ENCODE results near the gene NDUFS5. TPM values are rescaled to one million over a fixed set of nuclear protein-coding genes. Genes with fewer than 3 reads are reported as not detected.
"Not testable (repeated sequence)": the region's sequence is repeated elsewhere in the genome, so short reads cannot be mapped to it uniquely, and the experiment has no call there.

Gene NDUFS5
- 693 and 857 TPM in 2 replicates for total RNA-seq (2014; rRNA removed; shearing (Covaris generic); ENCODE audit: low replicate concordance)

GRCh38 chr1:39026051-39026865 lies at the start of gene NDUFS5:
Gene NDUFS5, plus strand, starts transcription at chr1:39026350. Its CDS starts 2,375 bp downstream, at chr1:39028725.
- in situ Hi-C loops (cut with HindIII; ENCODE audit: low pct_unique_long_range_greater_than_20kb, low sequenced_read_pairs), result no loop called here
- DNase-seq (ENCODE audit: low read depth), result peak; percentile 90

- in situ Hi-C loops (cut with HindIII; ENCODE audit: low pct_unique_long_range_greater_than_20kb, low sequenced_read_pairs); DNase-seq (ENCODE audit: low read depth): not testable (repeated sequence)
These were observed 48.5 kb upstream of the NDUFS5 start for GRCh38 chr1:38977399-38978244.

DNA sequence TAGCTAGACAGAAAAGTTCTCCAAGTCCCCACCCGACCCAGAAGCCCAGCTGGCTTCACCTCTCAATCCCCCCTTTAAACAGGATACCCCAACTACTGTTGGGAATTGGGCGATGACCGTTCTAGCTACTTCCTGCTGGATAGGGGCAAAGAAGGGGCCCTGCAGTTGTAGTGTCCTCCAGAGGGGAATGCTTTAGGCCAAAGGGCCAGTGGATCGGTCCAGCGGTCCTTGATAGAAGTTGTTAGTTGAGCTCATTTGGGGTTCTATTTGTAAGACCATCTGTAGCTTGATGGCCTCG lies 48.0 kb upstream of the NDUFS5 start:
- DNase-seq (ENCODE audit: low read depth); in situ Hi-C loops (cut with HindIII; ENCODE audit: low pct_unique_long_range_greater_than_20kb, low sequenced_read_pairs): not testable (repeated sequence)

DNA sequence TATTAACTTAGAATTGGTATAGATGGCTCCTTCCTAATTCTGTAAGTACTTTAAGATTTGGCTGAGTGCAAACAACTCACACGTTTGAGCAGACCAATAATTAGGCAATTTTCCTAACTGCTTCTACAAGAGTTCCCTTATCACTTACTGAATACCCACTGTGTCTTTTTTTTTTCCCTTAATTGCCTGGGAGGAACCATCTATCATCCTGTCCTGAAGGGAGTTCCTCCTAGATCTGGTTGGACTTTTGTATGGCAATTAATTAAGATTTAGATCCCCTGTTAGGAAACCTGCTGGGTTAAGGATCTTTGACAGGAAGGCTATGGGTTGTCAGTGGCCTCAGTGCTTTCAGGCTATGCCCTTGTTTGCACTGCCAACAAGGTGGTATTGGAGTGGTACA lies 46.8 kb upstream of the NDUFS5 start:
- in situ Hi-C loops (cut with HindIII; ENCODE audit: low pct_unique_long_range_greater_than_20kb, low sequenced_read_pairs); DNase-seq (ENCODE audit: low read depth): not testable (repeated sequence)

DNA sequence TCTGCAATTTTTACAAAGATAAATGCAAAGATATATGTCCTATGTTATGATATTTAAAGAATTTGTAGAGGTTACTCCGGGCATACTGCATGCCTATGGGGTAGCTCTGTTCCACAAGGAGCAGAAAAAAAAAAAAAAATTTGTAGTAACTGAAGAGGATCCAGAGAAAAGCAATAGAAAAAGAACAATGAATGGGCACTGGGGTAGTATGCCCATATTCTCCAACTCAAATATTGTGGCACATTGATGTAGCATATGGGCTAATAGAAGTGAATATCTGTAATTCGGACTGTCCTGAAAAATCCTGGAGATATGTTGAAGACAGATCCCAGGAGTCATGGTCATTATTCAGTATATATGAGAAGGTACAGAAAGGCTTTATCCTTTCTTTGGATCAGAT lies 36.2 kb upstream of the NDUFS5 start:
- in situ Hi-C loops (cut with HindIII; ENCODE audit: low pct_unique_long_range_greater_than_20kb, low sequenced_read_pairs), result no loop called here
- no peak for DNase-seq (ENCODE audit: low read depth)

DNA sequence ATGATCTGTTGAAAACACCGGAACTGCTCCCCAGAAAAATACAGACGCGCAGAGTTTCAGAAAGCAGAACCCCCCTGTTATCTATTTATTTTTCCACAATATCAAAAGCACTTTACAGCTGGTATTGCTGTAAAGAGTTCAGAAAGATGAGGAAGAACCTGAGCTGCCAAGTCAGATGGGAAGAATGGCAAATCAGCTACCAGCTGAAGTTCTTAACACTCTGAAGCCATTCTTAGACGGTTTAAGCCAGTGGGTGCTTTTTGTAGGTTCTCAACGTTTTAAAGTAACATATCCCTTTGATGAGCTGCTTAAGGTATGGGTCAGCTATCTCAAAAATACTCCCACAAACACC lies 35.8 kb upstream of the NDUFS5 start:
- in situ Hi-C loops (cut with HindIII; ENCODE audit: low pct_unique_long_range_greater_than_20kb, low sequenced_read_pairs), result no loop called here
- DNase-seq (ENCODE audit: low read depth), result no peak

DNA sequence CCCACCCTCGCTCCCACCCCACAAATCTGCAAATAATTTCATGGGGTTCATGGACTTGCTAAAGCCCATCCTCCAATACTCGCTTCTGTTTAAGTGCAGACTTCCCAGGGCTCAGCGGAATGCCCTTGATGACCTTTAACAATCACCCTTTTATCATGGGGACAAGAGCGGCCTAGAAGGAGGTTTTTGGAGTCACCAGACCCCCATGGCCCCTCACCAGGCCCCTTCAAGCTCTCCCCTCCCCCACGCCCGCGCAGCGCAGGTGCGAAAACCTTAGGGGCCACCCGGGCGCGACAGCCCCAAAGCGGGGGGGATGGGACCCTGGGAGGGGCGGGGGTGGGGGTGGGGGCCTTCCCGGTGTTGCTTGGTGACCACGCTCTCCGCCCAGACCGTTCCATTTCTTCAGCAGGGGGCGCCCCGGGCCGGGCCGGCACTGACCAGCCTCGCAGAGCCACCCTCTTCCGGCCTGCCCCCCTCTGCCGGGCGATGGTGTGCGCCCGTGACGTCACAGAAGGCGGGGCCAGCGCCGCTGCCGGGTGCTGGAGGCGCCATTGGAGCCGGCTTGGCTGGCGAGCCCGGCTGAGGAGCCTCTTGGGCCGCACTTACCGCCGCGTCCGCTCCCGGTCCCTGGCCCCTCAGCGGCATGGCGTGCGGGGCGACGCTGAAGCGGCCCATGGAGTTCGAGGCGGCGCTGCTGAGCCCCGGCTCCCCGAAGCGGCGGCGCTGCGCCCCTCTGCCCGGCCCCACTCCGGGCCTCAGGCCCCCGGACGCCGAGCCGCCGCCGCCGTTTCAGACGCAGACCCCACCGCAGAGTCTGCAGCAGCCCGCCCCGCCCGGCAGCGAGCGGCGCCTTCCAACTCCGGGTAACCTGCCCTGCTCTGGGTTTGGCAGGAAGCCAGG lies 35.2 kb upstream of the NDUFS5 start, which contains the start of gene AKIRIN1:
Gene AKIRIN1, plus strand, starts transcription at position 539 of the 900 bp plus-strand sequence. Its CDS starts 105 bp downstream, at position 644.
- in situ Hi-C loops (cut with HindIII; ENCODE audit: low pct_unique_long_range_greater_than_20kb, low sequenced_read_pairs), result no loop called here
- peak; percentile 93 for DNase-seq (ENCODE audit: low read depth)

DNA sequence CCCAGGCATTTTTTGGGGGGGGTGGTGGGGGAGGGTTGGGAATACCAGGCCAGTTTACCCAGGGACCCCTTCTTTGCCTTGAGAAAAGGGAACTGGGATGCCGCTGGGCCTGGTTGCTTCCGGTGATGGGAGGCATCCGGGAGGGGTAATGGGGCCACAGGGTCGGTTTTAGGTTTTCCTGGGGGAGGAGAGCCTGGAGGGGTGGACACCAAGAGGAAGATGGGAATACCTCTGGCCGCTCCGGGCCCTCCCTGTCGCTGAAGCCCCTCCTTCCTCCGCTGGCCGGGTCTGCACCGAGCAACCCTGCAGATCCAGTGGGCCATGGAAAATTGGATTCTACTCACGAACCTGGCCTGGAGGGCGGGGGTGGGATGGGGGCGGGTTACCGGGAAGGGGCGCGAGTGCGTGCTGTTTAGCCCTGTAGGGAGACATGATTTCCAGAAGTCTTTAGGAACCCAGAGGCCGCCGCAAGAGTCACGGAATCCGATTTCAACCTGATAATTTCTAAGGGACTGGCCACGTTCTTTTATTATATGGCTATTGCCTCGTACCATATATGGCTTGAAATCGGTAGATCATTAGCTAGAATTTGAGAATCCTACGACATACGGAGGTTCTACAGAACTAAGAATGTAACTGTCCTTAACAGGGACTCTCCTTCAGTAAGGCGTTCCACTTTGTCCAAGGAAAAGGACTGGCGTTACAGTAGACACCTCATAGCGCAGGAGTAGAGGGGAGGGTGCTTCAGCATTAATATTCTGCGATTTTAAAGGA lies 34.3 kb upstream of the NDUFS5 start:
- DNase-seq (ENCODE audit: low read depth), result peak; percentile 28
- in situ Hi-C loops (cut with HindIII; ENCODE audit: low pct_unique_long_range_greater_than_20kb, low sequenced_read_pairs), result no loop called here

DNA sequence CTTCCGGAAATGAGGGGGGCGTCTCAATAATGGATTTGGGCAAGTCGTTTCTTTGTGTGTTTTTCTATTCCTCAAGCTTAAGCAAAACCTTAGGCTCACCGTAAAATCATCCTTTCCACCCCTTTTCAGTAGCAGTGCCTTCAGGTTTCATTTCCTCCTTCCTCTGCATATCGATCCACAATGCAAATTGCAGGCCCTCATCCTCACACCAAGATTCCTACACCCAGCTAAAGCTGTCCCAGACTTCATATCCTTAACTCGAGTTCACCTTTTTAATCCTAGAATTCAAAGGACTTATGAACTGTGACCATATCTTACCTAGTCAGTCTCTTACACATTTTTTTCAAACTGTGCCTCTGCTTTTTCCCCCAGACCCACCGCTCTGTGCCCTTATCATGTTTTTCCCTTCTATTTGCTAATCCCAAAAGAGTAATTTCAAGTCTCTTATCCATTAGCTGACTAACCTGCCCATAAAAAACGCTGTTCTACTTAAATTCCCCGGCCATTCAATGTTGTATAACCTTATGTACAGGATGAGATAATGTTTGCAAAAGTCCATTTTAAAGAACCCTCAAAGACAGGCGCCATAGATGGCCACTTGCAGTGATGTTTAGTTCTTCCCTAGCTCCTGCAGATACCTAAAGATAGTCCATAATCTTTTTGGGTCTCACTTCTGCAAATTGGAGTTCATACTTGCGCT lies 33.6 kb upstream of the NDUFS5 start:
- no peak for DNase-seq (ENCODE audit: low read depth)
- in situ Hi-C loops (cut with HindIII; ENCODE audit: low pct_unique_long_range_greater_than_20kb, low sequenced_read_pairs), result no loop called here

DNA sequence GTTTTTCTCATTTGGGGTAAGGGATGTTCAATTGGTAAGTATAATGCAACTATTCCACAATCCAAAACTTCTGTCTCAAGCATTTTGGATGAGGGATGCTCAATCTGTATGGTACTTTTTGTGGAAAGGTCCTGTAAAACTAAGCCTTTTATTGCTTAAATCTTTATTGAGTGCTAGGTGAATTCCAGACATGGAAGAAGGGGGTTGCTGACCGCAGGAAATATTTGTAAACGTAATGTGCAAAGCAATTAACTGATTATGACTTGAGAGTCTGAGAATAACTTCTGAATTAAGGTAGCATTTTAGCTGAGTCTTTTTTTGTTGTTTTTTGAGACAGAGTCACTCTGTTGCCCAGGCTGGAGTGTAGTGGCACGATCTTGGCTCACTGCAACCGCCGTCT lies 32.0 kb upstream of the NDUFS5 start:
- in situ Hi-C loops (cut with HindIII; ENCODE audit: low pct_unique_long_range_greater_than_20kb, low sequenced_read_pairs), result no loop called here

GRCh38 chr1:38997034-38997900 lies 28.9 kb upstream of the NDUFS5 start:
- in situ Hi-C loops (cut with HindIII; ENCODE audit: low pct_unique_long_range_greater_than_20kb, low sequenced_read_pairs), result no loop called here
- no peak for DNase-seq (ENCODE audit: low read depth)

More for the DNA sequence above, 32.0 kb upstream of the NDUFS5 start:
- DNase-seq (ENCODE audit: low read depth), result no peak

DNA sequence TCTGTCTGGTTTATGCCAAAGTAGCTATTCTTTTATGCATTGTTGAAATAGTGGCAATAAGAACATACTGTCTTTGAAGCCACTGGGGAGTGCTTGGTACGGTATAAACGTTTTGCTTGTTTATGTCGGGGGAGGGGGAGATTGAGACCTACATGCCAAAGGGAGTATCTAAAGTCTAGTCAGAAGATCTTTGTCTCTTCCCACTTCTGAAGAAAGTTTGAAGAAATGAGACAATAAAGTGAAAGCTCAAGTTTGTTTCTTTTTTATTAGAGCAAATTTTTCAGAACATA lies 28.3 kb upstream of the NDUFS5 start:
- in situ Hi-C loops (cut with HindIII; ENCODE audit: low pct_unique_long_range_greater_than_20kb, low sequenced_read_pairs), result no loop called here

DNA sequence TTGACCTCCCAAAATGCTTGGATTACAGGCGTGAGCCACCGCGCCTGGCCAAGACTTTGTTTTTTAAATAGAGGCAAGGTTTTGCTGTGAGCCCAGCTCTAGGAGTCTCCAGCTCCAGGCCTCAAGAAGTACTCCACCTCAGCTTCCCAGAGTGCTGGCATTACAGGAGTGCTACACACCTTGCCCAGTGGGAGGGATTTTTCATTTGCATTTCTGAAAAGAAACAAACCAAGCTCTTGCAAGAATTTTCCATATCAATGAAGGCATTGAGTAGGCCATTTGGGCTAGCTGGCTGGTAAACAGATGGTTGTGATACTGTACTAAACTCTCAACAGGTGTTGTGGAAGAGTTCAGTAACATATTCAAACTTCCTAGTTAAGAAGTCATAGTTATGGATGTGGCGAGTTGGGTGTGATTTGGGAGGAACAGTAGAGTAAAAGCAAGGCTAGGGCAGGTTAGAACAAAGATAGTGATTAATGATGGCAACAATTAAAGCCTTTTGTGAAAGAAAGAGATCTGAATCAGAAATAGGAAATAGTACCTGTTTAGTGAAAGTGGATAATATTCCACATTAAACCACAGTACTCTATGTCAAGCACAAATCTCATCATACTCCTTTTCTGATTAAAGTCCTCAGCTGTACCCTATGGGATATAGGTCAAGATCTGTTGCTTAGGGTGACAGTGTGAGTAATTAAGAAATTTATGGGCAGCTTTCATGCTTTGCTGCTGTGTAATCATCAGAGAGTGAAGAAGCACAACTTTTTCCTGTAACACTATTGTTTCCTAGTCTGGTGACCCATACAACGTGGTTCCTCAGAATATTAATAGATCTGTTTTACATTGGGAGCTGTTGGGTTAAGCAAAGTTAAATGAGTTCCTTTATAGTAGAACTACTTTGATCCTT lies 24.4 kb upstream of the NDUFS5 start:
- in situ Hi-C loops (cut with HindIII; ENCODE audit: low pct_unique_long_range_greater_than_20kb, low sequenced_read_pairs), result no loop called here
- DNase-seq (ENCODE audit: low read depth), result no peak

More for the DNA sequence above, 28.3 kb upstream of the NDUFS5 start:
- DNase-seq (ENCODE audit: low read depth), result no peak

GRCh38 chr1:39003281-39003680 lies 22.9 kb upstream of the NDUFS5 start:
- in situ Hi-C loops (cut with HindIII; ENCODE audit: low pct_unique_long_range_greater_than_20kb, low sequenced_read_pairs), result no loop called here
- no peak for DNase-seq (ENCODE audit: low read depth)

DNA sequence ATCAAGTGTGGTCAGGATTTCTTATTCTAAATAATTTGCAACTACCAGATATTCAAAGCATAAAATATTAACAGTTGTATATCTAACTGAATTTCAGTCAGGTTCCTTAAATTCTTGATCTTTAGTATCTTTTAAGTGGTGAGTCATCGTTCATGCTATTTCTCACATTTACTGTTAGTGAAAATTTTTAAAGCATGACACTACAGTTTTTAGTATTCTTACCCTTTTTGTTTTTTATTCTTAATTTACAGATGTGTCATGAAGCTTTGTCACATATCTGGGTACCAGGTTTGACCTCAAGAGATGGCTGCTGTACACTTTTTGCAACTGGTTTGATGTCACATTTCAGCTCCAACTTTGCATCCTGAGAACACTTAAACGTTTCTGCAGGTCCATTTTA lies 22.4 kb upstream of the NDUFS5 start:
- in situ Hi-C loops (cut with HindIII; ENCODE audit: low pct_unique_long_range_greater_than_20kb, low sequenced_read_pairs), result no loop called here

GRCh38 chr1:39006287-39006686 lies 19.9 kb upstream of the NDUFS5 start:
- DNase-seq (ENCODE audit: low read depth), result no peak

More for the DNA sequence above, 22.4 kb upstream of the NDUFS5 start:
- DNase-seq (ENCODE audit: low read depth), result no peak

More at GRCh38 chr1:39006287-39006686, 19.9 kb upstream of the NDUFS5 start:
- in situ Hi-C loops (cut with HindIII; ENCODE audit: low pct_unique_long_range_greater_than_20kb, low sequenced_read_pairs), result no loop called here

All from Caki2 (cell line).